HepG2 (cell line): Measurements from ENCODE around the gene CYTH2. TPM values are rescaled to one million over a fixed set of nuclear protein-coding genes. Genes with fewer than 3 reads are reported as not detected.

Experiments used
- ATAC-seq: fragments of 200-7000 bp; cut with Tn5 transposase; 3 replicates; pipeline ENCODE4 v1.9.1; 2020; ENCODE audit warnings: mild to moderate bottlenecking, moderate library complexity
- BruUV-seq: library from RNA; stranded (reverse); fragments of 400-500 nt; replicated peaks from 2 replicates; lab custom pipeline; 2021; lab: Mats Ljungman, UMichigan
- CTCF ChIA-PET: fragments of 300-600 bp; formaldehyde crosslinking; extraction: SDS; loops from one replicate; lab custom pipeline; 2021; ENCODE audit warnings: low total read pairs, inconsistent platforms, low intra/inter-chr PET ratio; lab: Yijun Ruan, JAX
- POLR2A ChIA-PET: fragments of 350-600 bp; sonication (Branson Sonifier 250); formaldehyde crosslinking; loops from one replicate; lab custom pipeline; 2020; ENCODE audit warnings: antibody characterized with exemption, inconsistent platforms; lab: Yijun Ruan, JAX
- DNase-seq: peaks from one replicate; pipeline ENCODE4 v3.0.0-alpha.2; 2015; ENCODE audit warnings: low spot score
- FAIRE-seq: peaks from 3 replicates; lab custom pipeline; 2011; peaks lifted over from hg19 to GRCh38; lab: Jason Lieb, UNC
- H2AFZ ChIP-seq: one replicate; pipeline ENCODE4 v1.6.1; 2011; ENCODE audit warnings: low read length, inconsistent platforms
- H3K27ac ChIP-seq: fragments of 300-600 bp; 3 replicates; pipeline ENCODE4 v1.8.0; 2011; ENCODE audit warnings: mixed run types, mild to moderate bottlenecking, mixed read lengths, low read length, inconsistent platforms; ENCODE audit not compliant: insufficient read depth; ENCODE audit errors: extremely low read length
- H3K27me3 ChIP-seq, 2 experiments: fragments of 200-600 bp in 1 of 2; 2 replicates in 1 of 2; 3 replicates in 1 of 2; pipeline versions ENCODE4 v1.6.0 to v1.8.0; 2011; ENCODE audit warnings: low read length in 2 of 2, mild to moderate bottlenecking in 2 of 2, moderate library complexity in 2 of 2, inconsistent platforms in 1 of 2; ENCODE audit not compliant: insufficient read depth in 2 of 2, control insufficient read depth in 1 of 2
- H3K36me3 ChIP-seq, 2 experiments: fragments of 200-600 bp in 1 of 2; replicated peaks in 1 of 2; 2 replicates in 1 of 2; 3 replicates in 1 of 2; pipeline versions ENCODE4 v1.5.1 to v1.8.0; 2011; ENCODE audit warnings: low read length in 2 of 2, inconsistent platforms in 1 of 2; ENCODE audit not compliant: insufficient read depth in 2 of 2, control insufficient read depth in 1 of 2
- H3K4me1 ChIP-seq: 2 replicates; pipeline ENCODE4 v1.5.1; 2012; ENCODE audit warnings: low read length, inconsistent platforms; ENCODE audit not compliant: insufficient read depth
- H3K4me2 ChIP-seq: 2 replicates; pipeline ENCODE4 v1.6.0; 2011; ENCODE audit warnings: low read depth, low read length, inconsistent platforms
- H3K4me3 ChIP-seq, 3 experiments: fragments of 200-600 bp in 1 of 3; sonication (generic), shearing (Covaris generic) in 1 of 3; replicated peaks in 1 of 3; 2 replicates each; pipeline ENCODE4 v1.5.1; 2011 to 2016; ENCODE audit warnings: low read length in 3 of 3, inconsistent platforms in 2 of 3, low read depth in 2 of 3, mild to moderate bottlenecking in 2 of 3, control low read depth in 1 of 3, mixed read lengths in 1 of 3; ENCODE audit not compliant: insufficient read depth in 1 of 3
- H3K79me2 ChIP-seq: one replicate; pipeline ENCODE4 v1.6.1; 2011; ENCODE audit warnings: low read length, inconsistent platforms; ENCODE audit not compliant: insufficient read depth
- H3K9ac ChIP-seq: 2 replicates; pipeline ENCODE4 v1.6.0; 2011; ENCODE audit warnings: mild to moderate bottlenecking, low read depth, low read length, inconsistent platforms; ENCODE audit not compliant: insufficient read depth
- H3K9me3 ChIP-seq: 2 replicates; pipeline ENCODE4 v1.5.1; 2012; ENCODE audit warnings: mild to moderate bottlenecking, low read length
- H4K20me1 ChIP-seq: 2 replicates; pipeline ENCODE4 v1.6.0; 2011; ENCODE audit warnings: inconsistent platforms, mild to moderate bottlenecking, low read length, moderate library complexity; ENCODE audit not compliant: insufficient read depth
- DNMT1 ChIP-seq: sonication (generic); formaldehyde crosslinking; IDR thresholded peaks from 2 replicates; pipeline ENCODE4 v1.5.1; 2020; ENCODE audit warnings: mild to moderate bottlenecking, missing genetic modification reagents
- ISX ChIP-seq: sonication (generic); formaldehyde crosslinking; conservative IDR thresholded peaks from 2 replicates; pipeline ENCODE4 v1.5.0; 2020; ENCODE audit warnings: missing genetic modification reagents
- RFXANK ChIP-seq: IDR thresholded peaks from 2 replicates; pipeline ENCODE4 v1.6.1; 2016
- TEAD2 ChIP-seq: sonication (generic); formaldehyde crosslinking; IDR thresholded peaks from 2 replicates; pipeline ENCODE4 v1.9.0; 2021; ENCODE audit warnings: missing genetic modification reagents
- ZMYM3 ChIP-seq: sonication (generic); formaldehyde crosslinking; IDR thresholded peaks from 2 replicates; pipeline ENCODE4 v1.5.1; 2020; ENCODE audit warnings: mild to moderate bottlenecking, missing genetic modification reagents
- ZNF567 ChIP-seq: sonication (generic); formaldehyde crosslinking; IDR thresholded peaks from 2 replicates; pipeline ENCODE4 v1.8.1; 2023; ENCODE audit warnings: mild to moderate bottlenecking, missing genetic modification reagents, borderline replicate concordance
- WGBS: methylation state at CpG from one replicate; pipeline ENCODE4 v1.1.6; 2017; ENCODE audit warnings: low lambda C conversion rate; 5-methylcytosine and 5-hydroxymethylcytosine counted together
- in situ Hi-C: cut with HindIII; loops from 2 replicates; pipeline ENCODE4 v1.10.0; 2017; ENCODE audit warnings: low pct_unique_long_range_greater_than_20kb; ENCODE audit not compliant: extremely low pct_ligation_motif_present
- intact Hi-C: fragments of 100-400 bp; cut with micrococcal nuclease; formaldehyde crosslinking; loops from one replicate; pipeline ENCODE4 v1.10.0; 2022; ENCODE audit not compliant: unreplicated experiment
- polyA plus RNA-seq, 8 experiments: library from polyadenylated mRNA; depleted of rRNA in 3 of 8; stranded (reverse) in 7 of 8; unstranded in 1 of 8; fragments of >200 nt; fragmentation: Illumina TruSeq in 4 of 8; extraction: Trizol in 4 of 8; gene quantifications; 2 replicates each; pipeline versions ENCODE4 v1.2.1 to v1.2.3, GENCODE V29; 2011 to 2016; ENCODE audit warnings: low read depth in 4 of 8, missing spikeins in 1 of 8, mixed read lengths in 1 of 8; ENCODE audit not compliant: insufficient read depth in 1 of 8
- total RNA-seq, 5 experiments: library from RNA; depleted of rRNA; stranded (reverse); fragments of >200 nt; fragmentation: Illumina TruSeq; extraction: Trizol; gene quantifications; 2 replicates each; pipeline ENCODE4 v1.2.3, GENCODE V29; 2016; ENCODE audit warnings: low read depth in 1 of 5
- TF ChIP-seq, protein P1 (sequence below): sonication (generic); formaldehyde crosslinking; IDR thresholded peaks from 2 replicates; pipeline ENCODE4 v1.4.0; 2020; ENCODE audit warnings: missing genetic modification reagents
- TF ChIP-seq, protein P2 (sequence below): sonication (generic); formaldehyde crosslinking; IDR thresholded peaks from 2 replicates; pipeline ENCODE4 v1.8.0; 2022; ENCODE audit warnings: missing genetic modification reagents, mild to moderate bottlenecking, borderline replicate concordance
- TF ChIP-seq, protein P3 (sequence below): sonication (generic); formaldehyde crosslinking; IDR thresholded peaks from 2 replicates; pipeline ENCODE4 v1.5.0; 2020; ENCODE audit warnings: missing genetic modification reagents, mild to moderate bottlenecking, borderline replicate concordance
- TF ChIP-seq, protein P4 (sequence below): sonication (generic); formaldehyde crosslinking; IDR thresholded peaks from 2 replicates; pipeline ENCODE4 v1.4.0; 2020; ENCODE audit warnings: missing genetic modification reagents, borderline replicate concordance

CYTH2 gene
- total and polyA plus RNA-seq, 2 of the 13 experiments (the other 11 are each of a cell fraction or from before 2014, with no cell fraction given): 16.5 to 39.3 TPM

DNA sequence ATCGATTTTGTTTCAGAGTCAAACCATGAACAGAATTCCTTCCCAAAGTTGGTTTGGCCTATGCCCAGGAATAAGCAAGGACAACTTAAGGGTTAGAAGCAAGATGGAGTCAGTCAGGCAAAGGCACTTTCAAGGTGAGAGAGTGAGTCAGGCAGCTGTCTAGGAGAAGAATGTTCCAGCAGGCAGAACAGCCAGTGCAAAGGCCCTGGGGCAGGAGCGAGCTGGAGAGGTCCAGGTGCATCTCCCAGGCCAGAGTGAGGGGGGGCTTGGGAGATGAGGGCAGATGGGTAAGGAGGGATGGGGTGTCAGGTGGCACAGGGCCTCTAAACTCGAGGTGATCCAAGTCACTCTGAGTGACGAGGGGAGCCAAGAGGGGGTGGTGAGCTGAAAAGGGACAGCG, 32.6 kb upstream of the CYTH2 start:
- no peaks in the 10 kb centered on the region for H3K27me3 ChIP-seq
- ChIA-PET POLR2A (no interaction called here), CTCF (no interaction called here)
- no peak for DNase-seq
- no peaks in the 10 kb centered on the region for H3K79me2 ChIP-seq
- no peak overlapping the region for H3K9ac ChIP-seq
- H3K9me3 ChIP-seq: no peaks in the 10 kb centered on the region
- TF ChIP-seq ISX (CRISPR knock-in tag) (no peak), DNMT1 (CRISPR knock-in tag) (no peak), ZMYM3 (CRISPR knock-in tag) (0 out of 2 replicates have a peak, but pooled peaks have one; percentile 15)
- H3K4me1 ChIP-seq: no peaks in the 10 kb centered on the region
- H3K27ac ChIP-seq: no peak overlapping the region
- in situ Hi-C loops (no loop called here), intact Hi-C loops (no loop called here)
- FAIRE-seq: no peak
- no peak overlapping the region for H3K4me2 ChIP-seq
- 59% methylated on average over 5 of the region's 5 CpGs for WGBS
- no peak overlapping the region for H3K4me3 ChIP-seq
- no TSS peak for BruUV-seq
- H2AFZ ChIP-seq: no peak overlapping the region
- ATAC-seq: no peak
- H3K36me3 ChIP-seq: no peaks in the 10 kb centered on the region
- no peaks in the 10 kb centered on the region for H4K20me1 ChIP-seq

DNA sequence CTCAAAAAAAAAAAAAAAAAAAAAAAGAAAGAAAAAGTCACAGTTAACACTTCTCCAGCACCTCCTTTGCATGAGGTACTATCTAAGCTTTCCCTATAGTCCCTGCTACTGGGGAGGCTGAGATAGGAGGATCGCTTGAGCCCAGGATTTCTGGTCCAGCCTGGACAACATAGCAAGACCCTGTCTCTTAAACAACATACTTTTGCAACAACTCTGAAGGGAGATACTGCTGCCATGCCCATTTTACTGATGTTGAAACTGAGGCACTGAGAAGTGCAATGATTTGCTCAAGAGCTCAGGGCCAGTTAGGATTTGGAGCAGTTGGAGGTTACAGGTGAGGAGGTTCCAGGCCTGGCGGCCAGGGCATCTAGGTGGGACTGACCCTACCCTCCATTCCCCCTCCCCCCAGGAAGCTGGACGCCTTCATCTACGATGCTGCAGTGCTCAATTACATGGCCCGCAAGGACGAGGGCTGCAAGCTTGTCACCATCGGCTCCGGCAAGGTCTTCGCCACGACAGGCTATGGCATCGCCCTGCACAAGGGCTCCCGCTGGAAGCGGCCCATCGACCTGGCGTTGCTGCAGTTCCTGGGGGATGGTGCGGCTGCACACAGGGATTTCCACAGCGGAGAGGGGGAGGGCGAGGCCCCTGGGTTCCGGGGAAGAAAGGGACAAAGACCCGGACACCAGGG, 27.7 kb upstream of the CYTH2 start:
- BruUV-seq: no TSS peak
- CTCF ChIA-PET: no interaction called here
- Histone ChIP-seq H3K4me1 (peaks cover 2% of the 10 kb centered on the region; the same call in 1 of the 2 replicates), H3K9me3 (no peaks in the 10 kb centered on the region), H3K4me3 (no peak overlapping the region), H3K79me2 (peaks cover 6% of the 10 kb centered on the region), H4K20me1 (no peaks in the 10 kb centered on the region), H3K27ac (no peak overlapping the region), H2AFZ (no peak overlapping the region), H3K9ac (no peak overlapping the region), H3K4me2 (no peak overlapping the region), H3K36me3 (no peaks in the 10 kb centered on the region), H3K27me3 (no peaks in the 10 kb centered on the region; a peak in 1 of 5 replicates)
- no peak for FAIRE-seq
- no peak for DNase-seq
- no peak for ATAC-seq
- POLR2A ChIA-PET: no interaction called here
- intact Hi-C loops (loop anchor here (10.0 kb wide), 1 partner anchor 87 kb away; no protein-coding TSS in a partner anchor), in situ Hi-C loops (no loop called here)
- 93% methylated on average over 10 of the region's 20 CpGs for WGBS
- TF ChIP-seq ZNF567: no peak
- no peak for TF ChIP-seq TEAD2 (CRISPR knock-in tag)
- TF ChIP-seq, protein P1, sequence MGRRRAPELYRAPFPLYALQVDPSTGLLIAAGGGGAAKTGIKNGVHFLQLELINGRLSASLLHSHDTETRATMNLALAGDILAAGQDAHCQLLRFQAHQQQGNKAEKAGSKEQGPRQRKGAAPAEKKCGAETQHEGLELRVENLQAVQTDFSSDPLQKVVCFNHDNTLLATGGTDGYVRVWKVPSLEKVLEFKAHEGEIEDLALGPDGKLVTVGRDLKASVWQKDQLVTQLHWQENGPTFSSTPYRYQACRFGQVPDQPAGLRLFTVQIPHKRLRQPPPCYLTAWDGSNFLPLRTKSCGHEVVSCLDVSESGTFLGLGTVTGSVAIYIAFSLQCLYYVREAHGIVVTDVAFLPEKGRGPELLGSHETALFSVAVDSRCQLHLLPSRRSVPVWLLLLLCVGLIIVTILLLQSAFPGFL: no peak
- TF ChIP-seq, protein P2, sequence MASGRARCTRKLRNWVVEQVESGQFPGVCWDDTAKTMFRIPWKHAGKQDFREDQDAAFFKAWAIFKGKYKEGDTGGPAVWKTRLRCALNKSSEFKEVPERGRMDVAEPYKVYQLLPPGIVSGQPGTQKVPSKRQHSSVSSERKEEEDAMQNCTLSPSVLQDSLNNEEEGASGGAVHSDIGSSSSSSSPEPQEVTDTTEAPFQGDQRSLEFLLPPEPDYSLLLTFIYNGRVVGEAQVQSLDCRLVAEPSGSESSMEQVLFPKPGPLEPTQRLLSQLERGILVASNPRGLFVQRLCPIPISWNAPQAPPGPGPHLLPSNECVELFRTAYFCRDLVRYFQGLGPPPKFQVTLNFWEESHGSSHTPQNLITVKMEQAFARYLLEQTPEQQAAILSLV: no peak
- no peak for TF ChIP-seq RFXANK (CRISPR knock-in tag)
- TF ChIP-seq, protein P3, sequence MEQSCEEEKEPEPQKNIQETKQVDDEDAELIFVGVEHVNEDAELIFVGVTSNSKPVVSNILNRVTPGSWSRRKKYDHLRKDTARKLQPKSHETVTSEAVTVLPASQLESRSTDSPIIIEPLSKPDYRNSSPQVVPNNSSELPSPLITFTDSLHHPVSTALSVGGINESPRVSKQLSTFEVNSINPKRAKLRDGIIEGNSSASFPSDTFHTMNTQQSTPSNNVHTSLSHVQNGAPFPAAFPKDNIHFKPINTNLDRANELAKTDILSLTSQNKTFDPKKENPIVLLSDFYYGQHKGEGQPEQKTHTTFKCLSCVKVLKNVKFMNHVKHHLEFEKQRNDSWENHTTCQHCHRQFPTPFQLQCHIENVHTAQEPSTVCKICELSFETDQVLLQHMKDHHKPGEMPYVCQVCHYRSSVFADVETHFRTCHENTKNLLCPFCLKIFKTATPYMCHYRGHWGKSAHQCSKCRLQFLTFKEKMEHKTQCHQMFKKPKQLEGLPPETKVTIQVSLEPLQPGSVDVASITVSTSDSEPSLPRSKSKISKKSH (CRISPR knock-in tag): no peak
- TF ChIP-seq ZMYM3 (CRISPR knock-in tag): peak; percentile 54; the same call in 1 of the 2 replicates
- TF ChIP-seq, protein P4, sequence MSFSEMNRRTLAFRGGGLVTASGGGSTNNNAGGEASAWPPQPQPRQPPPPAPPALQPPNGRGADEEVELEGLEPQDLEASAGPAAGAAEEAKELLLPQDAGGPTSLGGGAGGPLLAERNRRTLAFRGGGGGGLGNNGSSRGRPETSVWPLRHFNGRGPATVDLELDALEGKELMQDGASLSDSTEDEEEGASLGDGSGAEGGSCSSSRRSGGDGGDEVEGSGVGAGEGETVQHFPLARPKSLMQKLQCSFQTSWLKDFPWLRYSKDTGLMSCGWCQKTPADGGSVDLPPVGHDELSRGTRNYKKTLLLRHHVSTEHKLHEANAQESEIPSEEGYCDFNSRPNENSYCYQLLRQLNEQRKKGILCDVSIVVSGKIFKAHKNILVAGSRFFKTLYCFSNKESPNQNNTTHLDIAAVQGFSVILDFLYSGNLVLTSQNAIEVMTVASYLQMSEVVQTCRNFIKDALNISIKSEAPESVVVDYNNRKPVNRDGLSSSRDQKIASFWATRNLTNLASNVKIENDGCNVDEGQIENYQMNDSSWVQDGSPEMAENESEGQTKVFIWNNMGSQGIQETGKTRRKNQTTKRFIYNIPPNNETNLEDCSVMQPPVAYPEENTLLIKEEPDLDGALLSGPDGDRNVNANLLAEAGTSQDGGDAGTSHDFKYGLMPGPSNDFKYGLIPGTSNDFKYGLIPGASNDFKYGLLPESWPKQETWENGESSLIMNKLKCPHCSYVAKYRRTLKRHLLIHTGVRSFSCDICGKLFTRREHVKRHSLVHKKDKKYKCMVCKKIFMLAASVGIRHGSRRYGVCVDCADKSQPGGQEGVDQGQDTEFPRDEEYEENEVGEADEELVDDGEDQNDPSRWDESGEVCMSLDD (CRISPR knock-in tag): no peak
